ENCODE results near the gene DRD4. TPM values are rescaled to one million over a fixed set of nuclear protein-coding genes. Genes with fewer than 3 reads are reported as not detected.
"Not testable (repeated sequence)": the region's sequence is repeated elsewhere in the genome, so short reads cannot be mapped to it uniquely, and the experiment has no call there.

The DRD4 gene
- total RNA-seq, 2 experiments from 2014 or later: 0.70 to 0.82 TPM

GRCh38 chr11:643849-644738, 7.0 kb downstream of the DRD4 start:
- no peak for DNase-seq
- POLR2A ChIA-PET: no interaction called here
- no peak overlapping the region for H3K27ac ChIP-seq (ENCODE audit: low read depth in 1 of 2, low read length in 2 of 2)
- H3K9me3 ChIP-seq (ENCODE audit: control insufficient read depth in 1 of 2, insufficient read depth in 1 of 2, low read length in 2 of 2): peaks cover 0 to 8% of the 10 kb centered on the region in 2 experiments
- no peak overlapping the region for H3K4me3 Mint-ChIP-seq
- peaks cover 5% of the 10 kb centered on the region for H3K36me3 Mint-ChIP-seq (ENCODE audit: low read depth)
- peaks cover 5% of the 10 kb centered on the region for H3K27me3 Mint-ChIP-seq
- H3K27me3 ChIP-seq (ENCODE audit: control insufficient read depth in 1 of 2, insufficient read depth in 2 of 2, low read length in 2 of 2): peaks cover 1 to 6% of the 10 kb centered on the region in 2 experiments
- H3K4me3 ChIP-seq (ENCODE audit: low read length): no peak overlapping the region
- H3K27ac Mint-ChIP-seq: no peak overlapping the region
- intact Hi-C loops (cut with DNase I, micrococcal nuclease): no loop called here
- H3K36me3 ChIP-seq (ENCODE audit: insufficient read depth, low read length): peaks cover 14% of the 10 kb centered on the region
- ATAC-seq (ENCODE audit: poor library complexity): no peak
- CTCF ChIA-PET: no interaction called here
- no peaks in the 10 kb centered on the region for H3K9me3 Mint-ChIP-seq
- no peaks in the 10 kb centered on the region for H3K4me1 Mint-ChIP-seq (ENCODE audit: low read depth)
- TF ChIP-seq CTCF (IDR thresholded peaks at IDR 0.05): no peak
- H3K4me1 ChIP-seq (ENCODE audit: insufficient read depth, low read length): peaks cover 13% of the 10 kb centered on the region

GRCh38 chr11:645536-645935, 8.5 kb downstream of the DRD4 start:
- Mint-ChIP-seq H3K27ac (no peak overlapping the region), H3K27me3 (peaks cover 1% of the 10 kb centered on the region), H3K4me3 (no peak overlapping the region), H3K4me1 (ENCODE audit: low read depth) (no peaks in the 10 kb centered on the region), H3K36me3 (ENCODE audit: low read depth) (peaks cover 5% of the 10 kb centered on the region), H3K9me3 (no peaks in the 10 kb centered on the region)
- Histone ChIP-seq H3K27ac (ENCODE audit: low read depth in 1 of 2, low read length in 2 of 2) (no peak overlapping the region), H3K9me3 (ENCODE audit: control insufficient read depth in 1 of 2, insufficient read depth in 1 of 2, low read length in 2 of 2) (peaks cover 0 to 3% of the 10 kb centered on the region in 2 experiments), H3K36me3 (ENCODE audit: insufficient read depth, low read length) (peaks cover 19% of the 10 kb centered on the region), H3K4me3 (ENCODE audit: low read length) (no peak overlapping the region), H3K27me3 (ENCODE audit: control insufficient read depth in 1 of 2, insufficient read depth in 2 of 2, low read length in 2 of 2) (peaks cover 0 to 2% of the 10 kb centered on the region in 2 experiments), H3K4me1 (ENCODE audit: insufficient read depth, low read length) (peaks cover 5% of the 10 kb centered on the region)
- ATAC-seq (ENCODE audit: poor library complexity) (no peak), DNase-seq (no peak)
- POLR2A ChIA-PET: no interaction called here
- CTCF ChIA-PET: no interaction called here
- intact Hi-C loops (cut with DNase I, micrococcal nuclease): no loop called here
- TF ChIP-seq CTCF (IDR thresholded peaks at IDR 0.05): no peak

GRCh38 chr11:646214-646613, 9.1 kb downstream of the DRD4 start:
- Histone ChIP-seq H3K4me3 (ENCODE audit: low read length) (no peak overlapping the region), H3K27me3 (ENCODE audit: control insufficient read depth in 1 of 2, insufficient read depth in 2 of 2, low read length in 2 of 2) (no peaks in the 10 kb centered on the region), H3K4me1 (ENCODE audit: insufficient read depth, low read length) (no peaks in the 10 kb centered on the region), H3K36me3 (ENCODE audit: insufficient read depth, low read length) (peaks cover 23% of the 10 kb centered on the region), H3K27ac (ENCODE audit: low read depth in 1 of 2, low read length in 2 of 2) (no peak overlapping the region), H3K9me3 (ENCODE audit: control insufficient read depth in 1 of 2, insufficient read depth in 1 of 2, low read length in 2 of 2) (no peaks in the 10 kb centered on the region)
- no peak for DNase-seq
- no peak overlapping the region for H3K4me3 Mint-ChIP-seq
- ATAC-seq (ENCODE audit: poor library complexity): no peak
- intact Hi-C loops (cut with DNase I, micrococcal nuclease): no loop called here
- no peaks in the 10 kb centered on the region for H3K4me1 Mint-ChIP-seq (ENCODE audit: low read depth)
- CTCF ChIA-PET: no interaction called here
- H3K36me3 Mint-ChIP-seq (ENCODE audit: low read depth): peaks cover 9% of the 10 kb centered on the region
- H3K9me3 Mint-ChIP-seq: no peaks in the 10 kb centered on the region
- H3K27ac Mint-ChIP-seq: no peak overlapping the region
- no peak for TF ChIP-seq CTCF (IDR thresholded peaks at IDR 0.05)
- POLR2A ChIA-PET: no interaction called here
- no peaks in the 10 kb centered on the region for H3K27me3 Mint-ChIP-seq

GRCh38 chr11:647672-648158, 10.6 kb downstream of the DRD4 start:
- CTCF ChIA-PET; H3K9me3 Mint-ChIP-seq; H3K4me1 ChIP-seq (ENCODE audit: insufficient read depth, low read length); H3K4me3 ChIP-seq (ENCODE audit: low read length); H3K4me3 Mint-ChIP-seq; DNase-seq; H3K4me1 Mint-ChIP-seq (ENCODE audit: low read depth); intact Hi-C loops (cut with DNase I, micrococcal nuclease); POLR2A ChIA-PET; ATAC-seq (ENCODE audit: poor library complexity); H3K27me3 Mint-ChIP-seq; H3K27ac ChIP-seq (ENCODE audit: low read depth in 1 of 2, low read length in 2 of 2); H3K9me3 ChIP-seq (ENCODE audit: control insufficient read depth in 1 of 2, insufficient read depth in 1 of 2, low read length in 2 of 2); H3K27me3 ChIP-seq (ENCODE audit: control insufficient read depth in 1 of 2, insufficient read depth in 2 of 2, low read length in 2 of 2); H3K27ac Mint-ChIP-seq: not testable (repeated sequence)
- H3K36me3 ChIP-seq (ENCODE audit: insufficient read depth, low read length): peaks cover 23% of the 10 kb centered on the region
- H3K36me3 Mint-ChIP-seq (ENCODE audit: low read depth): peaks cover 22% of the 10 kb centered on the region

All from CD4-positive, alpha-beta T cell (primary cell).